T-helper 2 cell (primary cell): ENCODE data around the gene SSTR5.
"Not testable (repeated sequence)": the region's sequence is repeated elsewhere in the genome, so short reads cannot be mapped to it uniquely, and the experiment has no call there.

Source experiments
- DNase-seq, 5 experiments: peaks; one replicate each; pipeline versions ENCODE4 v3.0.0 to v3.0.0-alpha.2; 2012 to 2022

The SSTR5 gene

DNA sequence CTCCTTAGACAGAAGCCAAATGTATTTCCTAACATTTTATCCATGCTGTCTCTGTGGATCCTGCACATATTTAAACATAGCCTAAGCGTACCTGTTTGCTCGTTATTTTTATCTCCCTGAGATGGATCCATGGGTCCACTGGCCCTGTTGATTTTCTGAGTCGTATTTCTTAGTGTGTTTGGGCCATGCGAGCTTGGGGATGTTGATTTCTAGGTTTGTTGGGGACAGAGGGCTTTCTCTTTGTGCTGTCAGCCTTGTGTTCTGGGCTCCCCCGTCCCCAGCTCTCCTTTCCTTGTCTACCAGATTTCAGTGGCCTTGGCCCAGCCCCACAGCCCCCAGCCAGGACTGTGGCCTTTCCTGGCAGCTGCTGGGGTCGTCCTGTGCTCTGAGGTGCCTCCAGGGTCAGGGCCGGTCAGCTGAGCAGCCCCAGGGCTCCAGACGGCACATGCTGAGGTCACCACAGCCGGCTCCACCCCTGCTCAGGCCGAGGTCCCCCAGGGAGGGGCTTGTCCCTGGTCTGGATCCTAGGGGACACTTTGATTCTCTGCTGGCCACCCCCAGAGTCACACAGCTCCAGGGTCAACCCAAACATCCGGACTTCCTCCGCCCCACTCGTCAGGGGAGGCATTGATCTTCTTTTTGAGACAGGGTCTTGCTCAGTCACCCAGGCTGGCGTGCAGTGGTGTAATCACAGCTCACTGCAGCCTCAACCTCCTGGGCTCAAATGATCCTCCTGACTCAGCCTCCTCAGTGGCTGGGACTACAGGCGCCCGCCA is 4.4 kb downstream of the SSTR5 start:
- no peak for DNase-seq

GRCh38 chr16:1077877-1078578 is 5.5 kb downstream of the SSTR5 start:
- no peak for DNase-seq

DNA sequence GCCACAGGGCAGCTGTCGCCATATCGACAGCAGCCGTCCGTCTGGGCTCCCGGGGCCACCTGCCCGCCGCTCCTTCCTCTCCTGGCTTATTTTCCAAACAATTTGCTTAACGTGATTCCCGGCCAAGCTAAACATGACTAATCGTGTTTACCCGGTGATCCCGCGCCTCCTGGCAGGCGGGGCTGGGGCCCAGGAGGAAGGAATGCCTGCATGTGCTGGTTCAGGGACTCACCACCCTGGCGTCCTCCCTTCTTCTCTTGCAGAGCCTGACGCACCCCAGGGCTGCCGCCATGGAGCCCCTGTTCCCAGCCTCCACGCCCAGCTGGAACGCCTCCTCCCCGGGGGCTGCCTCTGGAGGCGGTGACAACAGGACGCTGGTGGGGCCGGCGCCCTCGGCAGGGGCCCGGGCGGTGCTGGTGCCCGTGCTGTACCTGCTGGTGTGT is 6.1 kb downstream of the SSTR5 start:
- DNase-seq: no peak

GRCh38 chr16:1079341-1079740 is 6.8 kb downstream of the SSTR5 start:
- no peak for DNase-seq

- no peak for DNase-seq
Measured at GRCh38 chr16:1079786-1080525, 7.4 kb downstream of the SSTR5 start.

GRCh38 chr16:1080801-1081733 is 8.5 kb downstream of the SSTR5 start:
- no peak for DNase-seq

GRCh38 chr16:1081734-1082265 is 9.3 kb downstream of the SSTR5 start:
- DNase-seq: no peak

- no peak for DNase-seq
Measured at GRCh38 chr16:1082266-1082951, 9.9 kb downstream of the SSTR5 start.

DNA sequence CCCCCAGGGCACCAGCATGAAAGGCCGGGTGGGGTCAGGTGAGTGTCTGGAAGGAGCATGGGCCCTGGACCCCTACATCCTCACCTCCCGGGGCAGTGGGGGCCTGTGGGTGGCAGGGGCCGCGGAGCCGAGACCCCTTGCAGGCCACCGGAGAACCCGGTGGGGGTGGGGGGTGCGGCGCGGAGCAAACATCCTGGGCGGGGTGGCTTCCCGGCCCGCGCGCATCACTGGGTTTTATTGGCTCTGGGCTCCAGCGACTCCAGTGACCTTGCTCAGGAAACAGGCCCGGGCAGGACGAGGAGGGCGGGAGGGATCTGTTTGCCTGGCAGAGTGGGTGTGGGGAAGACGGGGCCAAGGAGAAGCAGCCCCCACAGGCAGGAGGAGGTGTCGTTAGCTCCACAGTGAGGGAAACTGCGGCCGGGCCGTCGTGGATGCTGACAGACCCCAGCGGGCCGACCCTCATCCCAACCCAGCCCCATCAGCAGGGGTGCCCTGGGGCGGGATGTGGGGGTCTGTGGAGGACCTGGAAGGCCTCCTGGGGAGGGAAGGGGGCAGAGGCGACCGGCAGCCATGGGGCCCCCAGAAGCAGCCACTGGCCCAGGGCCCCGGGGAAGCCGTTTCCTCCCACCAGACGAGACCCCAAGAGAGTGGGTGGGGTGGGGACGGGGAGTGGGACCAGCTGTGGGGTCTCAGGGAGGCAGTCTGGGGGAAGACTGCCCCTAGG is 10.6 kb downstream of the SSTR5 start:
- no peak for DNase-seq

- no peak for DNase-seq
Measured at GRCh38 chr16:1084971-1085370, 12.4 kb downstream of the SSTR5 start.

DNA sequence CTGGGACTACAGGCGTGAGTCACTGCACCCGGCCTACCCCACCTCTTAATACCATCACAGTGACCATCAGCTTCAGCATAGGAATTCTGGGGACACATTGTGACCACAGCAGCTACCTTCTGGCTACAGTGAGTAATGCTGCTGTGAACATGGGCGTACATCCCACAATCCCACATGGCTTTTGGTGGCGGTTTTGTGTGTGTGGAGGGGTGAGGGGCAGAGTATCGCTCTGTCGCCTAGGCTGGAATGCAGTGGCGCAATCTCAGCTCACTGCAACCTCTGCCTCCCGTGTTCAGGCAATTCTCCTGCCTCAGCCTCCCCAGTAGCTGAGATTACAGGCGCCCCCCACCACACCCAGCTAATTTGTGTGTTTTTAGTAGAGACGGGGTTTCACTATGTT is 13.9 kb downstream of the SSTR5 start:
- DNase-seq: not testable (repeated sequence)

DNA sequence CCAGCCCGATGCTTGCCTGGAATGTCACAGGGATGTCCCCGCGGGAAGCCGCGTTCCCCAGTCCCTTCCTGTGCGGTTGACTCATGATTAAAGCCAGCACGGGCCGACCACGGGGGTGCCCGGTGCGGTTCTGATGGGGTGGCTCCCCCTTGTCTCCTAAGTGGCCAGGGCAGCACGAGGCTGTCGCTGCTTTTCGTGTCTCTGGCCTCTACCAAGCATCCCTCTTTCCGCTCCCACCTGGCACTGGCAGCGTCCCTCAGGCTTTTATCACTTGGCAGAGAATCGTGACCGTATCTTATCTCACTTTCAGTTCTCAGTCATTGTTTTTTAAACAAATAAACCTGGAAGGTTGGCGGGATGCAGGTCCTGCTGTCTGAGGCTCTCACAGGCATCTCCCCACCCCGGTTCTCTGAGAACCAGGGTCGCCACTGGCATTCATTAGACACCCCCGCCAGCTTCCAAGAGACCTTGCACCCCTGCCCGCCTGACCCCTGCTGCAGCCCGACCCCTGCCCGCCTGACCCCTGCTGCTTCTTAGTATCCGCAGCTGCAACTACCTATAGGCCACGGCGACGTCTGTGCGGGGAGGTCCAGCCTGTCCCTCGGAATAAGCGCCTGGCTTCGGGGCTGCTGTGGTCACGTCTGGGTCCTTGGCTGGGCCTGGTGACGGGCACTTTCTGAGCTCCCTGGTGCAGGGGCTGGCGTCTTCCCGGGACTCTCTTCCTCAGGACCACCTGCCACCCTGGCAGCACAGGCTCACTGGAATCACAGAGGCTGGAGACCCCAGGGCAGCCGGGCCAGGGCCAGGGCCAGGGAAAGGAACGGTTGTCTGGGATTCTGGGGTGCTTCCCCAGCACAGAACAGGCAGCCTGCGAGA is 16.0 kb downstream of the SSTR5 start:
- DNase-seq: no peak

DNA sequence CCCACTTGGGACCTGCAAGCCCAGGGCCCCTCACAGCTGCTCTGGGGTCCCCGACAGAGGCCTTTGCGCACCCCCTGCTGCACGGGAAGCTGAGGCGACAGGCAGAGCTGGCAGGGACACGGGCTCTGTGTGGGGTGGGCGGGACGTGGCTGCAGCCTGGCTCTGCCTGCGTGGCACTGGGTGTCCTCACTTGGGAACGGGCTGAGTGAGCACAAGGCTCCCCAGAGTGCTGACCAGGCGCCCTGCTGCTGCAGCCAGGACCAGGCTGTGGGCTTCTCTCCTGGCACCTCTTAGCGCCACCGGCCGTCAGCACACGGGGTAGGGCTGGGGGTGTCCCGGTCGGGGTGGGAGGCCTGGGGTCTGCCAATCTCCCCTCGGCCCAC is 16.9 kb downstream of the SSTR5 start:
- no peak for DNase-seq

DNA sequence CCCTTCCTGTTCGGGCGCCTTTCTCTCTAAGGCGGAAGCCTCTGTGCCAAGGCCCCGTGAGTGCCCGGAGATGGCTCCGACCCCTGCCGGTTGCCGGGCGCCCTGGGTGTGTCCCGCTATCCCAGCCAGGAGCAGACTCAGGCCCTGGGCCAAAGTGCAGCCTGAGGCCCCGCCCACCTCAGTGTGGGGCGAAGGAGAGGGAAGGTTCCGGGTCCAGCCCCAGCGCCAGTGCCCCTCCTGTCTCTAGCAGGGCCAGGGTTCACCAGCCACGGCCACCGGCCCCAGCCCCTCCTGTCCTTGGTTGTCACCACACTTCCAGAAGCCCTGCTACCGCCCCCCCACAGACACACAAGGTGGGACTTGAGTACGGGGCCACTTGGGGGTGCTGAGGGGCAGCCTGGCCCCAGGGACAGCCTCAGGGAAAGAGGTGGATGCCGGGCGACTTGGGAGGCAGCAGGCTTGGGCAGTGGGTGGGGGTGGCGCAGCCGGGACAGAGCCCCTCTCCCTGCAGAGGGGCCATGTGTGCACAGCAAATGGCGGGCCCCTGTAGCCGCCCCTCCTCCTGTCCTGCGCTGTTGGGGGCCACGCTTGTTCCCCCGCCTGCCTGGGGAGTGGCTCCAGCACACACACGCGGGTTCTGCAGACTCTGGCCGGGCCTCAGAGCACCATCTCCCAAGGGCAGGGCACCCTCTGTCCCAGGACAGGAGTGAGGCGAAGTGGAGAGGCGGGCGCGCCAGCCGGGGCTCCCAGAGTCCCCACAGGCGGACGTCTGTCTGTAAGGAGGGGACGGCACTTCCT is 17.5 kb downstream of the SSTR5 start:
- no peak for DNase-seq

DNA sequence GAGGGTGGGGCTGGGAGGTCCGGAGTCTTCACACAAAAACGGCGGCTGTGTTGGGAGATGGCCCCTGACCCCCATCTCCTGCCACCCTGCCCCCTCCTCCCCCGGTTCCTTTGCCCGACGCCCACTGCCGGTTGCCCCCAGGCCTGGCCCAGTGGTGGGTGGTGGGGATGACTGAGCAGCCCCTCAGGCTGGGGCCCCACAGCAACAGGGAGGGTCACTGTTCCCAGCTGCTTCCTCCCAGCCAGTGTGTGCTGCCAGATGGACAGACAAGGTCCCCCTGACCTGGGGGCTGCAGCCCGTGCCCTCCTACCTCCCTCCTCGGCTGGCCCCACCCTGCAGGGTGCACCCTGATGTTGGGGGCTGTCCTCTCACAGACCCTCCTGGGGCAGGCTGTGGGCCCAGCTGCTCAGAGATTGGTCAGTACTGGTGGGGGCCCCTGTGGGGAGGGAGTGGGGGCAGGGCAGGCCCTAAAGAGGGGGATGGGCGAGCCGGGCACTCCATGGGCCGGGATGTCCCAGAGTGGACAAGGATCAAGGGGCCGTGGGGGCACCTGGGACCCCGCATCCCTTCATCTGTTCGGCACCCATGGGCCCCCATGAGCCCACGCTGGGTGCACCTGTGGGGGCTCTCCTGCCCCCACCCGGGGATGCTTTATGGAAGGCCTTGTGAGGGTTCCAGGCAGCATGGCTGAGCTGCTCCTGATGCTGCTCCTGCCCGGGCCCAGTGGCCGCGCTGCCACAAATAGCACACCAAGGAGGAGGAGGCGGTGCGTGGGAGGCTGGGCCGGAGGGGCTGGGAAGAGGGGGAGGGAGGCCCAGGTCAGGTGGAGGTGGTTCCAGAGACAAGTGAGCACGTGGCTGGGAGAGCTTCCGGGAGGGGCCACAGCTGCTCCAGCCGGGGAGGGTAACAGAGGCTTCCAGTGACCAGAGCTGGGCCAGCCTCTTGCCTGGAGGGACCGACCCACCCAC is 18.4 kb downstream of the SSTR5 start:
- DNase-seq: no peak

DNA sequence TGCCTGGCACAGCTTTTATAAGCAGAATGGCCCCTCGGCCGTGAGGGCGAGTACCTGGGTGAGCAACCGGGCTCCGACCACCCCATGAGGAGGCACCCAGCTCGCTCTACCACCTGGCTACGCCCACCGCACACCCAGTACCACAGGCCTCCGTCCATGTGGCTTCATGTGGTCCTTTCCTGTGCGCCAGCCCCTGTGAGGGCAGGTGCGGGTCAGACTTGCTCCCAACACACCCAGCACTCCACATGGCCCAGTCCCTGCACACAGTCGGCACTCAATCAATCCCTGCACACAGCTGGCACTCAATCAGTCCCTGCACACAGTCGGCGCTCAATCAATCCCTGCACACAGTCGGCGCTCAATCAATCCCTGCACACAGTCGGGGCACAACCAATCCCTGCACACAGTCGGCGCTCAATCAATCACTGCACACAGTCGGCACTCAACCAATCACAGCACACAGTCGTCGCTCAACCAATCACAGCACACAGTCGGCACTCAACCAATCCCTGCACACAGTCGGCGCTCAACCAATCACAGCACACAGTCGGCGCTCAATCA is 19.5 kb downstream of the SSTR5 start:
- DNase-seq: no peak

GRCh38 chr16:1092685-1093283 is 20.2 kb downstream of the SSTR5 start:
- DNase-seq: not testable (repeated sequence)
